IgD-negative memory B cell (primary cell): ENCODE results near the gene ZNRF1. TPM values are rescaled to one million over a fixed set of nuclear protein-coding genes. Genes with fewer than 3 reads are reported as not detected.
A peak's percentile ranks its signal among the peaks of the same experiment; 100 is the strongest.

ENCODE experiments used
- H3K27ac Mint-ChIP-seq, 3 donors: one replicate each; pipeline ENCODE4 v1.8.0; 2020 to 2022; ENCODE audit warnings: mild to moderate bottlenecking in 3 of 3, mixed read lengths in 3 of 3, moderate library complexity in 1 of 3
- H3K27me3 Mint-ChIP-seq: one replicate; pipeline ENCODE4 v1.8.0; 2021; ENCODE audit warnings: mixed read lengths
- H3K36me3 Mint-ChIP-seq: one replicate; pipeline ENCODE4 v1.8.0; 2020; ENCODE audit warnings: mild to moderate bottlenecking, mixed read lengths
- H3K4me1 Mint-ChIP-seq, 3 donors: one replicate each; pipeline ENCODE4 v1.8.0; 2020 to 2022; ENCODE audit warnings: mixed read lengths in 3 of 3, mild to moderate bottlenecking in 1 of 3
- H3K4me3 Mint-ChIP-seq, 4 donors: one replicate each; pipeline ENCODE4 v1.8.0; 2020 to 2022; ENCODE audit warnings: mild to moderate bottlenecking in 4 of 4, mixed read lengths in 4 of 4, moderate library complexity in 3 of 4
- H3K9me3 Mint-ChIP-seq, 3 donors: one replicate each; pipeline ENCODE4 v1.8.0; 2020 to 2021; ENCODE audit warnings: mixed read lengths in 3 of 3, mild to moderate bottlenecking in 1 of 3
- polyA plus RNA-seq: library from polyadenylated mRNA; unstranded; fragments of 300-500 nt; fragmentation: Illumina TruSeq; gene quantifications from one replicate; pipeline ENCODE4 v1.2.3, GENCODE V29; 2021

Gene ZNRF1
- polyA plus RNA-seq, 1 donor from 2014 or later, result not detected

DNA sequence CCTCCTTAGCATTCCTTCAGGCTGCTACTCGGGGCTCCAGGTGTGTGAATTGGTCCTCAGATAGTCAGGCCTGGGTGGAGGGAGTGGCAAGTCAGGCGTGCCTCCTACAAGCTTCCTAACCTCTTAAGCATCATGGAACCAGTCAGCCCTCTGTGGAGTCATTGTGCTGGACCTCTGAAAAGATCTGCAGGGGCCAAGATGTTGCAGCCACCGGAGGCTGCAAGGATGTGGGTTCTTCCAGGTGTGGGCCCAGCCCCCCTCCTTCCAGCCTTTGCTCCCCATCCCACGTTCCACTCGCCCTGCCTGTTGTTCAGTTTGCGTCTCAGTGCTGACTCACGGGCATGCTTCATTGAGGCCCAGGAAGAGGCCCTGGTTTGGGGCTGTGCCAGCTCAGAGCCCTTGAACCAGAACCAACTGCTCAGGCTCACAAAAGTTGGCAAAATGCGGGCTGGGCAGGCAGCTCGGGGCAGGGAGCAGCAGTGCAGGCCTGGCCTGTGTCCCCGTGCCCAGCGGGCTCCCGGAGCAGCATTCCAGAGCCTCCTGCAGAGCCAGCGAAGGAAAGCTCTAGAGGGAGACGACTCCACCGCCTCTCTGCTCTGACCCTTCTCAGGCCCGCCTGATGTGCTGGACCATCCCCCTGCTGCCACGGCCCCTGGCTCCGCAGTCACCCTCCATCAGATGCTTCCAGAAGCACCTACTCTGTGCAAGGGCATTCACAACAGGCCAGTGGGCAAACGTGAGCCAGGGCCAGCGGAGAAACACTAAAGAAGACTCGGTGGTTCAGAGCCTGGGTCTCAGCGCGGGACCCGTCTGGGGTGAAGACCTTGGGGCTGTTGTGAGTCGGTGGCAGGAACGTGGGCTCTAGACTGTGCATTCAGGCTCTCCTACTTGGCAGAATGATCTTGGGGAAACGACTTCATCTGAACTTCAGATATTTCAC, 110.2 kb downstream of the ZNRF1 start:
- peaks cover 17 to 32% (median 26%) of the 10 kb centered on the region in 3 donors for H3K4me1 Mint-ChIP-seq
- peaks cover 1% of the 10 kb centered on the region for H3K36me3 Mint-ChIP-seq
- H3K9me3 Mint-ChIP-seq, result peaks cover 0 to 3% (median 0%) of the 10 kb centered on the region in 3 donors
- H3K4me3 Mint-ChIP-seq, result peak overlapping the region in 3 of 4 donors; percentile 44 to 80 (median 71)
- H3K27me3 Mint-ChIP-seq, result peaks cover 64% of the 10 kb centered on the region
- peak overlapping the region in 2 of 3 donors; percentile 29 to 44 for H3K27ac Mint-ChIP-seq

DNA sequence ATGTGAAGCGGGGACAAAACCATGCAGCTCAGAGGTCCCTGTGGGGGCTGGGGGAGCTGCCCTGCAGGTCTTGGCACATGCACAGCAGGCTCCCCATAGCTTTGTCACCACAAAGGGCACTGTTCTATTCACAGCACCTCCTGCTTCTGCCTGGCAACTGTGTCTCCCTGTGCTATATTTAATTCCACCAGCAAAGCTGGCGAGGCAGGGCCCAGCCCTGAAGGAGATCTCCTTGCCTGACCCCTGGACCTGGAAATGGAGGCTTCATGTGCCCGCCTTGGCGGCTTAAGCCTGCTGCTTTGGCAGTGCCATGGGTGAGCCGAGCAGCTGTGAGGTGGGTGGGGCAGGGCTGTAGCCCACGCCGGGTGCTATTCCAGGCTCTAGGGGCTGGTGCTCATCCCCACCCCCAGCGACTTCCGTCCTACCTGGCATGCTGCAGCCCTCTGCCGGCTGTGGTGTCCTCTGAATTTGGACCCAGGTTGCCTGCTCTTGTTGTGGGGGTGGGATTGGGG, 111.0 kb downstream of the ZNRF1 start:
- Mint-ChIP-seq H3K27ac (peak overlapping the region in 1 of 3 donors; percentile 44), H3K4me1 (peaks cover 17 to 32% (median 26%) of the 10 kb centered on the region in 3 donors), H3K9me3 (no peaks in the 10 kb centered on the region), H3K27me3 (peaks cover 57% of the 10 kb centered on the region), H3K4me3 (peak overlapping the region in 2 of 4 donors; percentile 60 to 79), H3K36me3 (peaks cover 1% of the 10 kb centered on the region)

- H3K4me3 Mint-ChIP-seq, result peak overlapping the region in 3 of 4 donors; percentile 25 to 77 (median 38)
- peaks cover 1% of the 10 kb centered on the region for H3K36me3 Mint-ChIP-seq
- peaks cover 17 to 26% (median 22%) of the 10 kb centered on the region in 3 donors for H3K4me1 Mint-ChIP-seq
- H3K27me3 Mint-ChIP-seq, result peaks cover 57% of the 10 kb centered on the region
- H3K9me3 Mint-ChIP-seq, result no peaks in the 10 kb centered on the region
- no peak overlapping the region for H3K27ac Mint-ChIP-seq
These were observed 112.1 kb downstream of the ZNRF1 start for GRCh38 chr16:75110637-75111513.

DNA sequence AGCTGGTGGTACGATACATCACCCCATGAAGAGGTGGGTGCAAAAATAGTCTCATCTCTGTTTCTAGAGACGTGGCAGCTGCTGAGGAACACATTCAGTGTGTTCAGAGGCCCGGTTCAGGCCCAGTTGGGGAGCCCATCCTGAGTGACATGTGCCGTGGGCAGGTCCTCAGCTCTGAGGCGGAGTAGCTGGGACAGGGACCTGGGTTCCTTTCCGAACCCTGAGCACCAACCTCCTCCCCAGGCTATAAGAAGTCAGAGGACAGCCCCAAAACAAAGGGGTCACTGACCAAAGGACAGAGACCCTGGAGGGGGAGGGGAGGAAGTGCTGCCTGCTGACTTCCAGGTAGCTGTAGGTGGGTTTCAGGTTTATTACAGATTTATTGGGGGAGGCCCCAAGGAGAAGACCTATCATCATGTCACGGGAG, 112.7 kb downstream of the ZNRF1 start:
- Mint-ChIP-seq H3K4me1 (peaks cover 17 to 26% (median 22%) of the 10 kb centered on the region in 3 donors), H3K4me3 (no peak overlapping the region), H3K27ac (no peak overlapping the region), H3K36me3 (peaks cover 1% of the 10 kb centered on the region), H3K9me3 (no peaks in the 10 kb centered on the region), H3K27me3 (peaks cover 53% of the 10 kb centered on the region)

DNA sequence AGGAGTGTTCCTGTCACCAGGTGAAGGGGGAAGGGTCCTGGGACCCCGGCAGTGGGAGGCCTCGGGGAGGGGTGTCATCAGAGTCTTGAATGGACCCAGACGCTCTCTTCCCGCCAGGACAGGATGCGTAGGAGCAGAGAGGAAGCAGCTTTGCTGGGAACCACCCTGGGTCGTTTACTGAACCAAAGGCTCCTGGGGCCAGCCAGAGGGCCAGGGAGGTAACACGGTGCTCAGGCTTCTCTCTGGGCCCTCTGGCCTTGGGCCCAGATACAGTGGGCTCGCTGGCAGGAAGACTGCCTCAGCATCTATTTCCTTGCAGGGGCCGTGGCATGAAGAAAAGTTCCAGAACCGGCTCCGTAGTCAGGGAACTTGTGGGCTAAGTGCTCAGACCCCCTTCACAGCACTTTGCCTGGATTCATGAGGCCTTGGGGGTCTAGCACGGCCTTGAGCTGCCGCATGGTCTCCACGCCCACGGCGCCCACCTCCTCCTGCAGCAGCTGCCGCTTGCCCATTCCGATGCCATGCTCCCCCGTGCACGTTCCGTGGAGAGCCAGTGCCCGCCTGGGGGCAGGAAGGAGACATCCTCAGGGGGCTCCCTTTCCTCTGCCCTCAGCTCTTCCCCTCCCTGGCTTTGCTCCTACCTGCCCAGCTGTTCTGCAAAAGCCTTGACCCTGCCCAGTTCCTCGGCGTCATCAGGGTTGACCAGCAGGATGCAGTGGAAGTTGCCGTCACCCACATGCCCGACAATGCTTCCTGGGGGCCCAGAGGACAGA, 113.3 kb downstream of the ZNRF1 start:
- H3K27me3 Mint-ChIP-seq, result peaks cover 47% of the 10 kb centered on the region
- H3K9me3 Mint-ChIP-seq, result no peaks in the 10 kb centered on the region
- H3K27ac Mint-ChIP-seq, result no peak overlapping the region
- H3K36me3 Mint-ChIP-seq, result peaks cover 1% of the 10 kb centered on the region
- peak overlapping the region in 1 of 4 donors; percentile 84 for H3K4me3 Mint-ChIP-seq
- H3K4me1 Mint-ChIP-seq, result peaks cover 17 to 26% (median 22%) of the 10 kb centered on the region in 3 donors

GRCh38 chr16:75112734-75113491, 114.1 kb downstream of the ZNRF1 start:
- Mint-ChIP-seq H3K4me1 (peaks cover 17 to 26% (median 22%) of the 10 kb centered on the region in 3 donors), H3K36me3 (peaks cover 1% of the 10 kb centered on the region), H3K27ac (no peak overlapping the region), H3K27me3 (peaks cover 46% of the 10 kb centered on the region), H3K4me3 (peak overlapping the region in 1 of 4 donors; percentile 84), H3K9me3 (no peaks in the 10 kb centered on the region)

DNA sequence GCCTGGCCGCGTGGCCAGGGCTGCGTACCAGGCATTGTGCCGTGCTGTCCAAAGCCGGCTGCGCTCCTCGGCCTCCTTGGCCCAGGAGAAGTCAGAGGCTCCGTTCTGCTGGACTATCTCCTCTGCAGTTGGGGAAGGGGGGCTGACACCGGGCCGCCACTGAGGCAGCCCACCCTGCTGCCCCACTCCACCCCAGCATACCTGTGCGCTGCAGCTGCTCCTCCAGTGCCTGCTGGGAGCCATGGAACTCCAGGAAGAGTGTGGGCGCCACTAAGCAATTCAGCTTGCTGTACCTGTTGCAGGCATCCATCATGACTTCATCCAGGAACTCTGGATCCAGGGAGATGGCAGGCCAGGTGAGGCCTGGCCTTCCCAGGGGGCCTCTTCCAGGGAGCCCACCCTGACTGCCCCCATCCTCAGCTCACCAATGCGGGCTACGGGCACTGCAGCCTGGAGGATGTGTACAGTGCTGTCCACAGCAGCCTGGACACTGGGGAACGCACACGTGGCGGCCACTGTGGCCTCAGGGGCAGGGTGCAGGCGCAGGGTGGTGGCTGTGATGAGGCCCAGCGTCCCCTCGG, 114.8 kb downstream of the ZNRF1 start:
- no peak overlapping the region for H3K27ac Mint-ChIP-seq
- H3K4me3 Mint-ChIP-seq, result no peak overlapping the region
- H3K9me3 Mint-ChIP-seq, result no peaks in the 10 kb centered on the region
- H3K4me1 Mint-ChIP-seq, result peaks cover 17 to 25% (median 22%) of the 10 kb centered on the region in 3 donors
- peaks cover 45% of the 10 kb centered on the region for H3K27me3 Mint-ChIP-seq
- peaks cover 1% of the 10 kb centered on the region for H3K36me3 Mint-ChIP-seq

DNA sequence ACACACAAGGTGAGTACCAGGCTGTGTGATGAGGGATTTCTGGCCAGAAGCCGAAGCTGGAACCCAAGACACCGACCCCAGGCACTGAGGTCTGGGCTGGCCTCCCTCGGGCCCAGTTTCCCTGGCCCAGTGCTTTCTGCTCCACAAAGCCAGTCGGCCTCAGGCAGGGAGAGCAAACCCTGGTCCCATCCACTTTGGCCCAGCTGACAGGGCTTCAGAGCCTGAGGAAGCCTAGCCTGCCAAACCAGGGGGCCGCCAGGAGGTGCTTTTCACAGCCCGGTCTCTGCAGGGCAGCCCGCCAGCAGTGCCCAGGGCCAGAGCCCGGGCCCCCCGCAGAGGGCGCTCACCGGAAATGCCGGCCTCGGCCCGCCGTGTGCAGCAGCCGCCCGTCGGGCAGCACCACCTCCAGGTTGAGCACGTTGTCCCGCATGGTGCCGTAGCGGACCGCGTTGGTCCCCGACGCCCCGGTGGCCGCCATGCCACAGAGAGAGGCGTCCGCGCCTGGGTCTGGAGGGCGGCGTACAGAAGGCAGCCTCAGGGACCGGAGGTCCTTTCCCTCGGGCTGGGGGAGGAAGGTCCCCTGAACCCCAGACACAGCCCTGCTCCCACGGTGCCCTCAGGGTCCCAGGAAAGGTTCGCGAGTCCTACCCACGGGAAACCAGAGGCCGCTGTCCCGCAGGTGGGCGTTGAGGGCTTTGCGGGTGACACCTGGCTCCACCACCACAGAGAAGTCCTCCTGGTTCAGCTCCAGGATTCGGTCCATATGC, 115.5 kb downstream of the ZNRF1 start:
- Mint-ChIP-seq H3K4me1 (peaks cover 13 to 18% (median 15%) of the 10 kb centered on the region in 3 donors), H3K27ac (no peak overlapping the region), H3K27me3 (peaks cover 39% of the 10 kb centered on the region), H3K4me3 (no peak overlapping the region), H3K9me3 (no peaks in the 10 kb centered on the region), H3K36me3 (peaks cover 1% of the 10 kb centered on the region)

DNA sequence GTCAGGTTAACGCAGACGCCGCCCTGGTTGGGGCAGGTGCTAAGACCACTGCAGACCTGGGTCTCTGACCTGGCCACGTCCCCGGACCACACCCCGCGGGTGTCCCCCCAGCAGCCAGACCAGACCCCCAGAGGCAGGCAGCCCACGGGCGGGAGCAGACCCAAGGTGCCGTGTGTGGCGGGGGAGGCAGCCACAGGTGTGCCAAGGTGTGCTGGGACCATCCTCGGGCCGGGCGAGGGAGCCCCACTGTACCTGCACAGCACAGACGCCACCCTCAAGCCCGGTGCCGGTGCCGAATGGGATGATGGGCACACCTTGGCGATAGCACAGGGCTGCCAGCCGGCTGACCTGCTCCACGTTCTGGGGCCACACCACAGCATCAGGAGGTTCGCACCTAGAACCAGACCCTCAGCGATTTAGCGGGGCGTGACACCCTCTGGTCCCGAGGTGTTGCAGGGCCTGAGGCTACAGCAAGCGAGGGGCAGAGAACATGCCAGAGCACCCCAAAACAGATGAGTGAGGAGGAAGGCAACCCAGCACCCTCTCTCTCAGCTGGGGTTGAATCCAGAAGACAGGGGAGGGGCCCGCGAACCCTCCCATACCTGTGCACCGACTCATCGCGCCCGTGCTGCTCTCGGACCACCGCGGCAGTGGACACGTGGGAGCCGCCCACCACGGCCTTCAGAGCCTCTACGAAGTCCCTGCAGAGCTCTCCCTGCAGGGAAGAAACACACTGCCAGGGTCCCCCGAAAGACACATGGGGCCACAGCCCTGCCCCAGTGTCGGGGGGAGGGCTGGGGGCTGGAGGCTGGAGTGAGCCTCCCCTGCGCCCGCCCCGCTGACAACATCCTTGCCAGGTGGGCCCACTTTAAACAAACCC, 116.4 kb downstream of the ZNRF1 start:
- H3K9me3 Mint-ChIP-seq, result no peaks in the 10 kb centered on the region
- peaks cover 31% of the 10 kb centered on the region for H3K27me3 Mint-ChIP-seq
- peaks cover 6 to 12% (median 9%) of the 10 kb centered on the region in 3 donors for H3K4me1 Mint-ChIP-seq
- H3K36me3 Mint-ChIP-seq, result peaks cover 1% of the 10 kb centered on the region
- no peak overlapping the region for H3K27ac Mint-ChIP-seq
- no peak overlapping the region for H3K4me3 Mint-ChIP-seq

- H3K27me3 Mint-ChIP-seq, result peaks cover 20% of the 10 kb centered on the region
- H3K4me1 Mint-ChIP-seq, result peaks cover 0 to 2% (median 1%) of the 10 kb centered on the region in 3 donors
- H3K27ac Mint-ChIP-seq, result no peak within 1 kb of the TSS
- H3K9me3 Mint-ChIP-seq, result peaks cover 0 to under 1% (median under 1%) of the 10 kb centered on the region in 3 donors
- peaks cover 1% of the 10 kb centered on the region for H3K36me3 Mint-ChIP-seq
- no peak within 1 kb of the TSS for H3K4me3 Mint-ChIP-seq
These were observed 117.5 kb downstream of the ZNRF1 start, which contains the start of gene LDHD for GRCh38 chr16:75116081-75116910. Gene LDHD, minus strand, starts transcription at chr16:75116780. Its CDS starts 60 bp downstream, at chr16:75116720.

- Mint-ChIP-seq H3K4me3 (no peak overlapping the region), H3K36me3 (peaks cover 1% of the 10 kb centered on the region), H3K9me3 (peaks cover under 1 to 2% (median 1%) of the 10 kb centered on the region in 3 donors), H3K27ac (no peak overlapping the region), H3K4me1 (peaks cover 0 to 1% (median 0%) of the 10 kb centered on the region in 3 donors), H3K27me3 (peaks cover 17% of the 10 kb centered on the region)
These were observed 118.1 kb downstream of the ZNRF1 start for GRCh38 chr16:75116911-75117245.
